Measurements from ENCODE around the gene NFIC.

NFIC gene

GRCh38 chr19:3508771-3509535 is 142.6 kb downstream of the NFIC start:
- DNase-seq (ENCODE audit: low spot score) = no peak

DNA sequence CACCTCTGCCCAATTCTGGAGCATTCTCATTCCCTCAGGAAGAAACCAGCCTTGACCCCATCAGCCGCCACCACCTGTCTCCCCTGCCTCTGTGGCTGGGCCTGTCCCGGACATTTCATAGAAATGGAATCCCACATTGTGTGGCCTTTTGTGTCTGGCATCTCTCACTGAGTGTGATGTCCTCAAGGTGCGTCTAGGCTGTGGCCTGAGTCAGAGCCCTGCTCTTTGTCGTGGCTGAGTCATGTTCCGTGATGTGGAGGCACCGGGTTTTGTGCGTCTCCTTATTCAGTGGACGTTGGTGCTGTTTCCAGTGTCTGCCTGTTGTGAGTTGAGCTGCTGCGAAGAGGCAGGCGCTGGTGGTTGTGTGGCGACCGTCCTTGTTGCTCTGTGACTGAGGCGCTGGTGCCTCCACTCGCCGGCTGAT is 143.2 kb downstream of the NFIC start:
- no peak for DNase-seq (ENCODE audit: low spot score)

- DNase-seq (ENCODE audit: low spot score) = no peak
Measured at GRCh38 chr19:3510727-3511126, 144.3 kb downstream of the NFIC start.

GRCh38 chr19:3511506-3512251 is 145.3 kb downstream of the NFIC start:
- no peak for DNase-seq (ENCODE audit: low spot score)

- no peak for DNase-seq (ENCODE audit: low spot score)
Measured at GRCh38 chr19:3512562-3513228, 146.3 kb downstream of the NFIC start.

DNA sequence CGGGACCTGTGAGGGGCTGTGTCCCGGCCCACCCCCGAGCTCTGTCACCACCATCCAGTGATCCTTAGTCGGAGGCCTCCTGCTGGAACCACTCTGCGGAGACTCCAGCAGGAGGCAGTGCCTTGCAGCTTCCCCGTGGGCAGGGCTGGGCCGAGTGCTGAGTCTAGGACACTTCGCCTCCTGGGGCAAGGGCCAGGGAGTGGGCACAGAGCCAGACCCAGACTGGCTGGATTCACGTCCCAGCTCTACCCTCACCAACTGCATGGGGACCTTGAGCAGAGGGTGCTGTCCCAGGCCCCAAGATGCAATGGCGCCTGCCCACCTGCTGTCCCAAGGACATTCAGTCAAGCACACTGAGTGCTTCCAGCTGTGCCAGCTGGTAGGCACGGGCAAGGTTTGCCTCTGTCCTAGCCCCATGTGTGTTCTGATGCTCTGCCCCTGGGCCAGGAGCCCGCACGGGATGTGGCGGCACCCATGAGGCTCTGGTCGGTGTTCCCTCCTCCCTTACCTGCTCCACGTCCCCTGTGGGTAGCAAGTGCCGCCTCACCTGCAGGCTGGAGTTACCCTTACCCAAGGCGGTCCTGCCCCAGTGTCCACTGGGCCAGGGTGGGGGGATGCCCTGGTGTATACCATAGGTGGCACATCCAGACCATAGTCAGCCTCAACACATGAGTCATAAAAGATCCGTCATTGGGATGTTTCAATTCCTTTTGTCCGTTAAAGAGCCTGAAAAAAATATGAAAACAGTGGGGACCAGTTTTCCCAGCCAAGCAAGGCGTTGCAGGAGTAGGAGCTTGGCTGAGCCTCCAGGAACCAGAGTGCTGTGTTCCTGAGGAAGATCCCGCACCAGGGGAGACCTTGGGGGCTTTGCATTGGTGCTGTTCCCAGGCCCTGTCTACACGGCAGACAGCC is 147.1 kb downstream of the NFIC start:
- DNase-seq (ENCODE audit: low spot score) = no peak

GRCh38 chr19:3514930-3515329 is 148.5 kb downstream of the NFIC start:
- DNase-seq (ENCODE audit: low spot score) = no peak

GRCh38 chr19:3515891-3516422 is 149.6 kb downstream of the NFIC start:
- no peak for DNase-seq (ENCODE audit: low spot score)

GRCh38 chr19:3516675-3517207 is 150.4 kb downstream of the NFIC start:
- no peak for DNase-seq (ENCODE audit: low spot score)

- no peak for DNase-seq (ENCODE audit: low spot score)
Measured at GRCh38 chr19:3517638-3518037, 151.3 kb downstream of the NFIC start.

DNA sequence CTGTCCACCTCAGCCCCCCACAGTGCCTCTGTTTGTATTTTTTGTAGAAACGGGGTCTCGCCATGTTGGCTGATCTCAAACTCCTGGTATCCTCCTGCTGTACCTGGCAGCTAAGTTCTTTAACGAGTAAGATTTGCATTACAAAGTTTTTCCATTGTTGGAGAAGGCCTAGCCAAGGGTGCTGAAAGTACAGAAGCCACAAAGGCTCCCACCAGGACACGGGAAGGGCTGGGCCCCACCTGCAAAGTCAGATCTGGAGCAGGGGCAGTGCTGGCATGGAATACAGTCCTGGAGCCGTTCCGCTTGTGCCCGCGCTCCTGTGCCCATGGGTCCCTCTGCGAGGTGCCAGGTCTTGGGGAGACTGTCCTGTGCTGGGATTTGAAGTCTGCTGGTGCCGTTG is 151.9 kb downstream of the NFIC start:
- no peak for DNase-seq (ENCODE audit: low spot score)

DNA sequence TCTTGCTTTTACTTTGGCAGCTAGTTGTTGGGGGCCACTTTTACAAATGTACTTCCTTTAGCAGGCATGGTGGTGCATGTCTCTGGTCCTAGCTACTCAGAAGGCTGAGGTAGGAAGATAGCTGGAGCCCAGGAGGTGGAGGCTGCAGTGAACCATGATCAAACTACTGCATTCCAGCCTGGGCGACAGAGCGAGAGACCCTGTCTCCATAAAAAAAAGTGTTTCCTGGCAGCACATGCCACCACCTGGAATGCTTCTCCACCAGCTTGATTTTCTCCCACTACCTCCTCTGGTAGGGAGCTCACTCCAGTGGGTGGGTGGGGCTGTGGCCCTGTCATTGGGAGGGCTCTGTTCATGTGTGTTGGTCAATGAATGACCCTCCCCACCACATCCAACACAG is 152.3 kb downstream of the NFIC start:
- DNase-seq (ENCODE audit: low spot score) = no peak

Measured in COLO829 (cell line).